Stimulated activated CD8-positive, alpha-beta memory T cell treated with anti-CD3 and anti-CD28 coated beads, Interleukin-7, amount 100 ng/mL, for 4 hours (primary cell): Measurements from ENCODE around the gene SLC4A2.

Experiments used
- DNase-seq, 2 donors: peaks; one replicate each; pipeline ENCODE4 v3.0.0-alpha.2; 2020; ENCODE audit warnings: low read depth in 2 of 2

The SLC4A2 gene

GRCh38 chr7:151064454-151064853 lies 5.1 kb downstream of the SLC4A2 start:
- no peak for DNase-seq

- no peak for DNase-seq
Measured at GRCh38 chr7:151064993-151065392, 5.6 kb downstream of the SLC4A2 start.

- no peak for DNase-seq
Measured at GRCh38 chr7:151065516-151065915, 6.1 kb downstream of the SLC4A2 start.

GRCh38 chr7:151066273-151066974 lies 7.0 kb downstream of the SLC4A2 start:
- no peak for DNase-seq

GRCh38 chr7:151068069-151068773 lies 8.8 kb downstream of the SLC4A2 start:
- DNase-seq, result no peak

- no peak for DNase-seq
Measured at GRCh38 chr7:151069841-151070573, 10.6 kb downstream of the SLC4A2 start.

- DNase-seq, result no peak
Measured at GRCh38 chr7:151070574-151070960, 11.2 kb downstream of the SLC4A2 start.

GRCh38 chr7:151071032-151071866 lies 11.9 kb downstream of the SLC4A2 start:
- DNase-seq, result no peak

GRCh38 chr7:151073990-151074389 lies 14.6 kb downstream of the SLC4A2 start:
- no peak for DNase-seq

- DNase-seq, result no peak
Measured at GRCh38 chr7:151074817-151075661, 15.7 kb downstream of the SLC4A2 start.

- DNase-seq, result no peak
Measured at GRCh38 chr7:151075662-151075971, 16.2 kb downstream of the SLC4A2 start.

- no peak for DNase-seq
Measured at GRCh38 chr7:151075978-151076426, 16.6 kb downstream of the SLC4A2 start.

GRCh38 chr7:151076863-151077704 lies 17.7 kb downstream of the SLC4A2 start:
- DNase-seq, result no peak

GRCh38 chr7:151077705-151078232 lies 18.4 kb downstream of the SLC4A2 start:
- no peak for DNase-seq

GRCh38 chr7:151078233-151079040 lies 19.0 kb downstream of the SLC4A2 start:
- DNase-seq, result no peak

GRCh38 chr7:151079199-151079910 lies 20.0 kb downstream of the SLC4A2 start:
- no peak for DNase-seq

GRCh38 chr7:151080067-151080521 lies 20.7 kb downstream of the SLC4A2 start:
- no peak for DNase-seq

GRCh38 chr7:151080522-151081169 lies 21.3 kb downstream of the SLC4A2 start, which contains the start of gene FASTK:
TSS of gene FASTK (minus strand) at chr7:151080809. CDS start at chr7:151080766, 43 bp downstream.
- DNase-seq, result peak; percentile 76 to 87
